ENCODE measurements around the gene IL21R. TPM values are rescaled to one million over a fixed set of nuclear protein-coding genes. Genes with fewer than 3 reads are reported as not detected.
A peak's percentile ranks its signal among the peaks of the same experiment; 100 is the strongest.

IL21R gene
- total RNA-seq (2022) (not detected in 2 replicates), Bru-seq, nascent RNA (not detected), BruChase-seq, experiment 1, labeled RNA remaining after a 6-hour chase (percentile 5 among the genes with signal in this experiment), BruChase-seq, experiment 2, labeled RNA remaining after a 2-hour chase (percentile 2 among the genes with signal in this experiment)
- long read RNA-seq = 0 reads

- peaks cover 77% of the 10 kb centered on the region for H3K27me3 Mint-ChIP-seq (ENCODE audit: unreplicated experiment)
- H3K9me3 Mint-ChIP-seq (ENCODE audit: low read depth, unreplicated experiment) = no peaks in the 10 kb centered on the region
- intact Hi-C loops (cut with micrococcal nuclease; ENCODE audit: unreplicated experiment) = no loop called here
- BruUV-seq (replicated peaks) = no TSS peak
- no peak for TF ChIP-seq CTCF (IDR thresholded peaks at IDR 0.05; ENCODE audit: unreplicated experiment)
- H3K4me3 Mint-ChIP-seq (ENCODE audit: low read depth, unreplicated experiment) = peak within 1 kb of the TSS; percentile 20
- DNase-seq = no peak
- CTCF ChIA-PET = interaction anchor here (0.5 kb wide), 1 partner anchor 205 kb away, joined by 4 read pairs; no protein-coding TSS in a partner anchor
- peaks cover 9% of the 10 kb centered on the region for H3K4me1 Mint-ChIP-seq (ENCODE audit: low read depth, unreplicated experiment)
- H3K36me3 Mint-ChIP-seq (ENCODE audit: insufficient read depth, unreplicated experiment) = no peaks in the 10 kb centered on the region
- H3K27ac Mint-ChIP-seq (ENCODE audit: unreplicated experiment) = no peak within 1 kb of the TSS
These were observed at the start of gene IL21R for GRCh38 chr16:27401768-27402568. Gene IL21R, plus strand, starts transcription at chr16:27402174. Its CDS starts 27,898 bp downstream, at chr16:27430072.

GRCh38 chr16:27353853-27354252 lies 48.1 kb upstream of the IL21R start:
- Mint-ChIP-seq H3K4me1 (ENCODE audit: low read depth, unreplicated experiment) (no peaks in the 10 kb centered on the region), H3K36me3 (ENCODE audit: insufficient read depth, unreplicated experiment) (peaks cover 64% of the 10 kb centered on the region), H3K27me3 (ENCODE audit: unreplicated experiment) (no peaks in the 10 kb centered on the region), H3K9me3 (ENCODE audit: low read depth, unreplicated experiment) (no peaks in the 10 kb centered on the region), H3K27ac (ENCODE audit: unreplicated experiment) (peak overlapping the region; percentile 41), H3K4me3 (ENCODE audit: low read depth, unreplicated experiment) (no peak overlapping the region)
- TF ChIP-seq CTCF (IDR thresholded peaks at IDR 0.05; ENCODE audit: unreplicated experiment) = no peak
- BruUV-seq (replicated peaks) = no TSS peak
- CTCF ChIA-PET = no interaction called here
- intact Hi-C loops (cut with micrococcal nuclease; ENCODE audit: unreplicated experiment) = no loop called here
- DNase-seq = no peak

GRCh38 chr16:27355610-27356009 lies 46.4 kb upstream of the IL21R start:
- Mint-ChIP-seq H3K27me3 (ENCODE audit: unreplicated experiment) (no peaks in the 10 kb centered on the region), H3K9me3 (ENCODE audit: low read depth, unreplicated experiment) (no peaks in the 10 kb centered on the region), H3K27ac (ENCODE audit: unreplicated experiment) (peak overlapping the region; percentile 5), H3K4me1 (ENCODE audit: low read depth, unreplicated experiment) (no peaks in the 10 kb centered on the region), H3K4me3 (ENCODE audit: low read depth, unreplicated experiment) (no peak overlapping the region), H3K36me3 (ENCODE audit: insufficient read depth, unreplicated experiment) (peaks cover 67% of the 10 kb centered on the region)
- CTCF ChIA-PET = no interaction called here
- no TSS peak for BruUV-seq (replicated peaks)
- TF ChIP-seq CTCF (IDR thresholded peaks at IDR 0.05; ENCODE audit: unreplicated experiment) = peak; percentile 14
- intact Hi-C loops (cut with micrococcal nuclease; ENCODE audit: unreplicated experiment) = no loop called here
- peak; percentile 37 for DNase-seq

- Mint-ChIP-seq H3K4me3 (ENCODE audit: low read depth, unreplicated experiment) (no peak overlapping the region), H3K9me3 (ENCODE audit: low read depth, unreplicated experiment) (no peaks in the 10 kb centered on the region), H3K36me3 (ENCODE audit: insufficient read depth, unreplicated experiment) (peaks cover 71% of the 10 kb centered on the region), H3K27ac (ENCODE audit: unreplicated experiment) (no peak overlapping the region), H3K27me3 (ENCODE audit: unreplicated experiment) (no peaks in the 10 kb centered on the region), H3K4me1 (ENCODE audit: low read depth, unreplicated experiment) (no peaks in the 10 kb centered on the region)
- CTCF ChIA-PET = no interaction called here
- TF ChIP-seq CTCF (IDR thresholded peaks at IDR 0.05; ENCODE audit: unreplicated experiment) = no peak
- intact Hi-C loops (cut with micrococcal nuclease; ENCODE audit: unreplicated experiment) = no loop called here
- BruUV-seq (replicated peaks) = no TSS peak
- no peak for DNase-seq
These were observed 45.2 kb upstream of the IL21R start for GRCh38 chr16:27356794-27357193.

Data from Calu3 (cell line).